ENCODE results near the gene ARHGEF28. TPM values are rescaled to one million over a fixed set of nuclear protein-coding genes. Genes with fewer than 3 reads are reported as not detected.

The ARHGEF28 gene
- total and polyA plus RNA-seq, 2 donors (not counting 1 experiment from before 2014, with no cell fraction given): not detected

GRCh38 chr5:73913971-73914370 lies 288.0 kb downstream of the ARHGEF28 start:
- ChIA-PET POLR2A (no interaction called here), CTCF (interaction anchor here (1.5 to 1.8 kb wide), 2 partner anchors 11 to 14 kb away, joined by 5 to 6 read pairs; no protein-coding TSS in a partner anchor)
- ATAC-seq (ENCODE audit: low read depth): no peak
- H4K20me1 ChIP-seq (ENCODE audit: control insufficient read depth, insufficient read depth, low read length, poor library complexity, severe bottlenecking): no peaks in the 10 kb centered on the region
- Mint-ChIP-seq H3K4me3 (no peak overlapping the region), H3K27ac (no peak overlapping the region), H3K4me1 (no peaks in the 10 kb centered on the region), H3K9me3 (ENCODE audit: insufficient read depth) (no peaks in the 10 kb centered on the region), H3K27me3 (peaks cover 6% of the 10 kb centered on the region)
- H3K27me3 ChIP-seq (replicated peaks in 1 of 4; ENCODE audit: control extremely low read depth in 1 of 4, control insufficient read depth in 3 of 4, insufficient read depth in 4 of 4, low read length in 3 of 4): no peaks in the 10 kb centered on the region
- H3K4me1 ChIP-seq (ENCODE audit: control insufficient read depth in 2 of 2, insufficient read depth in 2 of 2, low read length in 2 of 2): no peaks in the 10 kb centered on the region
- no peak overlapping the region for H3K27ac ChIP-seq (ENCODE audit: low read length in 2 of 2)
- TF ChIP-seq EZH2 (IDR thresholded peaks at IDR 0.05; ENCODE audit: borderline replicate concordance, insufficient read depth, low read depth, low read length, poor library complexity, severe bottlenecking): no peak
- TF ChIP-seq CTCF (IDR thresholded peaks at IDR 0.05): no peak
- H3K36me3 ChIP-seq (replicated peaks in 1 of 2; ENCODE audit: control extremely low read depth in 1 of 2, control insufficient read depth in 1 of 2, extremely low read depth in 1 of 2, insufficient read depth in 2 of 2, low read length in 1 of 2): no peaks in the 10 kb centered on the region
- H3K4me2 ChIP-seq (replicated peaks; ENCODE audit: low read depth, low read length, poor library complexity, severe bottlenecking): no peak overlapping the region
- H3K79me2 ChIP-seq (ENCODE audit: control insufficient read depth, insufficient read depth, low read length): no peaks in the 10 kb centered on the region
- no peak overlapping the region for H2AFZ ChIP-seq (ENCODE audit: insufficient read depth, low read depth, low read length, poor library complexity, severe bottlenecking)
- no peak overlapping the region for H3K9ac ChIP-seq (ENCODE audit: low read length)
- H3K9me3 ChIP-seq (ENCODE audit: control extremely low read depth in 1 of 3, control insufficient read depth in 2 of 3, insufficient read depth in 1 of 3, low read length in 2 of 3): no peaks in the 10 kb centered on the region
- DNase-seq: no peak
- no peak overlapping the region for H3K4me3 ChIP-seq (ENCODE audit: control extremely low read depth in 1 of 5, extremely low read depth in 1 of 5, insufficient read depth in 1 of 5, low read depth in 2 of 5, low read length in 4 of 5)
- intact Hi-C loops (cut with micrococcal nuclease): no loop called here

GRCh38 chr5:73915345-73915744 lies 289.3 kb downstream of the ARHGEF28 start:
- ChIA-PET POLR2A (no interaction called here), CTCF (no interaction called here)
- H3K27me3 Mint-ChIP-seq: peaks cover 6% of the 10 kb centered on the region
- TF ChIP-seq EZH2 (IDR thresholded peaks at IDR 0.05; ENCODE audit: borderline replicate concordance, insufficient read depth, low read depth, low read length, poor library complexity, severe bottlenecking) (no peak), CTCF (IDR thresholded peaks at IDR 0.05) (no peak)
- no peaks in the 10 kb centered on the region for H3K4me1 Mint-ChIP-seq
- H3K9me3 Mint-ChIP-seq (ENCODE audit: insufficient read depth): no peaks in the 10 kb centered on the region
- no peaks in the 10 kb centered on the region for H3K4me1 ChIP-seq (ENCODE audit: control insufficient read depth in 2 of 2, insufficient read depth in 2 of 2, low read length in 2 of 2)
- intact Hi-C loops (cut with micrococcal nuclease): no loop called here
- H3K4me3 ChIP-seq (ENCODE audit: control extremely low read depth in 1 of 5, extremely low read depth in 1 of 5, insufficient read depth in 1 of 5, low read depth in 2 of 5, low read length in 4 of 5): no peak overlapping the region
- H3K4me3 Mint-ChIP-seq: no peak overlapping the region
- no peaks in the 10 kb centered on the region for H3K36me3 ChIP-seq (replicated peaks in 1 of 2; ENCODE audit: control extremely low read depth in 1 of 2, control insufficient read depth in 1 of 2, extremely low read depth in 1 of 2, insufficient read depth in 2 of 2, low read length in 1 of 2)
- DNase-seq: no peak
- no peak overlapping the region for H3K27ac Mint-ChIP-seq
- ATAC-seq (ENCODE audit: low read depth): no peak
- H3K9ac ChIP-seq (ENCODE audit: low read length): no peak overlapping the region
- no peak overlapping the region for H2AFZ ChIP-seq (ENCODE audit: insufficient read depth, low read depth, low read length, poor library complexity, severe bottlenecking)
- no peak overlapping the region for H3K4me2 ChIP-seq (replicated peaks; ENCODE audit: low read depth, low read length, poor library complexity, severe bottlenecking)
- H3K9me3 ChIP-seq (ENCODE audit: control extremely low read depth in 1 of 3, control insufficient read depth in 2 of 3, insufficient read depth in 1 of 3, low read length in 2 of 3): no peaks in the 10 kb centered on the region
- no peaks in the 10 kb centered on the region for H4K20me1 ChIP-seq (ENCODE audit: control insufficient read depth, insufficient read depth, low read length, poor library complexity, severe bottlenecking)
- WGBS (ENCODE audit: insufficient coverage): no CpG with 5 or more reads among the region's 1 CpG
- H3K27me3 ChIP-seq (replicated peaks in 1 of 4; ENCODE audit: control extremely low read depth in 1 of 4, control insufficient read depth in 3 of 4, insufficient read depth in 4 of 4, low read length in 3 of 4): no peaks in the 10 kb centered on the region
- H3K27ac ChIP-seq (ENCODE audit: low read length in 2 of 2): no peak overlapping the region
- H3K79me2 ChIP-seq (ENCODE audit: control insufficient read depth, insufficient read depth, low read length): no peaks in the 10 kb centered on the region

Measured in B cell (primary cell).